ENCODE results near the gene ADARB2. TPM values are rescaled to one million over a fixed set of nuclear protein-coding genes. Genes with fewer than 3 reads are reported as not detected.

Gene ADARB2
- total RNA-seq, 1 donor from 2014 or later, result 0.08 TPM

- Histone ChIP-seq H3K27me3 (ENCODE audit: control insufficient read depth, insufficient read depth, low read length) (no peaks in the 10 kb centered on the region), H3K36me3 (ENCODE audit: control insufficient read depth, insufficient read depth, low read length) (no peaks in the 10 kb centered on the region)
Observed at GRCh38 chr10:1535301-1535965, 201.9 kb downstream of the ADARB2 start.

GRCh38 chr10:1534820-1535219 is 202.5 kb downstream of the ADARB2 start:
- Histone ChIP-seq H3K27me3 (ENCODE audit: control insufficient read depth, insufficient read depth, low read length) (no peaks in the 10 kb centered on the region), H3K36me3 (ENCODE audit: control insufficient read depth, insufficient read depth, low read length) (no peaks in the 10 kb centered on the region), H3K4me3 (ENCODE audit: low read depth, low read length) (no peak overlapping the region)
- no peak for DNase-seq (ENCODE audit: low read depth)
- TF ChIP-seq CTCF (IDR thresholded peaks at IDR 0.05; ENCODE audit: insufficient read depth, low read length, poor library complexity, severe bottlenecking), result no peak

More at GRCh38 chr10:1535301-1535965, 201.9 kb downstream of the ADARB2 start:
- DNase-seq (ENCODE audit: low read depth), result no peak
- no peak for TF ChIP-seq CTCF (IDR thresholded peaks at IDR 0.05; ENCODE audit: insufficient read depth, low read length, poor library complexity, severe bottlenecking)
- no peak overlapping the region for H3K4me3 ChIP-seq (ENCODE audit: low read depth, low read length)

GRCh38 chr10:1532636-1533035 is 204.7 kb downstream of the ADARB2 start:
- no peak for TF ChIP-seq CTCF (IDR thresholded peaks at IDR 0.05; ENCODE audit: insufficient read depth, low read length, poor library complexity, severe bottlenecking)
- no peaks in the 10 kb centered on the region for H3K36me3 ChIP-seq (ENCODE audit: control insufficient read depth, insufficient read depth, low read length)
- H3K4me3 ChIP-seq (ENCODE audit: low read depth, low read length), result no peak overlapping the region
- H3K27me3 ChIP-seq (ENCODE audit: control insufficient read depth, insufficient read depth, low read length), result no peaks in the 10 kb centered on the region
- no peak for DNase-seq (ENCODE audit: low read depth)

- no peak for TF ChIP-seq CTCF (IDR thresholded peaks at IDR 0.05; ENCODE audit: insufficient read depth, low read length, poor library complexity, severe bottlenecking)
- Histone ChIP-seq H3K27me3 (ENCODE audit: control insufficient read depth, insufficient read depth, low read length) (no peaks in the 10 kb centered on the region), H3K4me3 (ENCODE audit: low read depth, low read length) (no peak overlapping the region), H3K36me3 (ENCODE audit: control insufficient read depth, insufficient read depth, low read length) (no peaks in the 10 kb centered on the region)
- no peak for DNase-seq (ENCODE audit: low read depth)
Observed at GRCh38 chr10:1531883-1532597, 205.3 kb downstream of the ADARB2 start.

GRCh38 chr10:1530871-1531517 is 206.3 kb downstream of the ADARB2 start:
- no peak for TF ChIP-seq CTCF (IDR thresholded peaks at IDR 0.05; ENCODE audit: insufficient read depth, low read length, poor library complexity, severe bottlenecking)
- H3K36me3 ChIP-seq (ENCODE audit: control insufficient read depth, insufficient read depth, low read length), result no peaks in the 10 kb centered on the region
- no peak for DNase-seq (ENCODE audit: low read depth)
- no peak overlapping the region for H3K4me3 ChIP-seq (ENCODE audit: low read depth, low read length)
- no peaks in the 10 kb centered on the region for H3K27me3 ChIP-seq (ENCODE audit: control insufficient read depth, insufficient read depth, low read length)

Data from kidney epithelial cell (primary cell).